Mesenchymal stem cell (in vitro differentiated cells and primary cell): Measurements from ENCODE around the gene MRGPRX3.

Experiments
- DNase-seq: peaks from one replicate; pipeline ENCODE4 v3.0.0-alpha.2; 2013
- H2AFZ ChIP-seq: one replicate; pipeline ENCODE4 v1.6.1; 2013; ENCODE audit warnings: low read depth, mild to moderate bottlenecking, control low read depth, inconsistent platforms, low read length, moderate library complexity
- H2AK5ac ChIP-seq: 2 replicates; pipeline ENCODE4 v1.6.1; 2013; ENCODE audit warnings: low read length, moderate library complexity, mild to moderate bottlenecking, inconsistent platforms; ENCODE audit not compliant: severe bottlenecking
- H2BK120ac ChIP-seq: one replicate; pipeline ENCODE4 v1.6.1; 2013; ENCODE audit warnings: low read depth, mild to moderate bottlenecking, inconsistent platforms, low read length, moderate library complexity
- H2BK12ac ChIP-seq, 2 experiments: one replicate each; pipeline ENCODE4 v1.6.1; 2013; ENCODE audit warnings: inconsistent platforms in 2 of 2, low read length in 2 of 2, mild to moderate bottlenecking in 2 of 2, moderate library complexity in 2 of 2, control low read depth in 1 of 2
- H2BK15ac ChIP-seq: one replicate; pipeline ENCODE4 v1.6.1; 2013; ENCODE audit warnings: mild to moderate bottlenecking, low read depth, inconsistent platforms; ENCODE audit not compliant: poor library complexity, severe bottlenecking
- H2BK5ac ChIP-seq: 2 replicates; pipeline ENCODE4 v1.6.1; 2013; ENCODE audit warnings: low read depth, mild to moderate bottlenecking, low read length, control low read depth, inconsistent platforms; ENCODE audit not compliant: poor library complexity, severe bottlenecking
- H3K14ac ChIP-seq, 2 experiments: one replicate each; pipeline ENCODE4 v1.6.1; 2013; ENCODE audit warnings: inconsistent platforms in 2 of 2, low read length in 2 of 2, control low read depth in 1 of 2, mild to moderate bottlenecking in 1 of 2, moderate library complexity in 1 of 2
- H3K18ac ChIP-seq, 2 experiments: one replicate each; pipeline ENCODE4 v1.6.1; 2013; ENCODE audit warnings: inconsistent platforms in 2 of 2, low read length in 2 of 2, control low read depth in 1 of 2, low read depth in 1 of 2, mild to moderate bottlenecking in 1 of 2
- H3K23ac ChIP-seq, 2 experiments: one replicate each; pipeline ENCODE4 v1.6.1; 2013; ENCODE audit warnings: inconsistent platforms in 2 of 2, low read length in 2 of 2, mild to moderate bottlenecking in 2 of 2, moderate library complexity in 2 of 2, control low read depth in 1 of 2
- H3K27ac ChIP-seq: 2 replicates; pipeline ENCODE4 v1.5.1; 2013; ENCODE audit warnings: mild to moderate bottlenecking, moderate library complexity, low read length, control low read depth, inconsistent platforms; ENCODE audit not compliant: poor library complexity, severe bottlenecking
- H3K27me3 ChIP-seq, 2 experiments: 2 replicates each; pipeline versions ENCODE4 v1.6.1 to v1.7.0; 2013; ENCODE audit warnings: low read length in 2 of 2, mild to moderate bottlenecking in 2 of 2, moderate library complexity in 2 of 2, control low read depth in 1 of 2, inconsistent platforms in 1 of 2; ENCODE audit not compliant: control insufficient read depth in 1 of 2, insufficient read depth in 1 of 2
- H3K36me3 ChIP-seq, 2 experiments: 2 replicates each; pipeline versions ENCODE4 v1.6.1 to v1.7.0; 2013; ENCODE audit warnings: low read length in 2 of 2, control low read depth in 1 of 2, inconsistent platforms in 1 of 2, low read depth in 1 of 2, mild to moderate bottlenecking in 1 of 2; ENCODE audit not compliant: insufficient read depth in 2 of 2, control insufficient read depth in 1 of 2
- H3K4ac ChIP-seq, 2 experiments: one replicate each; pipeline ENCODE4 v1.6.1; 2013; ENCODE audit warnings: inconsistent platforms in 2 of 2, low read length in 2 of 2, mild to moderate bottlenecking in 2 of 2, moderate library complexity in 2 of 2, control low read depth in 1 of 2, low read depth in 1 of 2
- H3K4me1 ChIP-seq: 2 replicates; pipeline ENCODE4 v1.6.1; 2013; ENCODE audit warnings: low read depth, low read length, control low read depth; ENCODE audit not compliant: control insufficient read depth, insufficient read depth
- H3K4me2 ChIP-seq: 2 replicates; pipeline ENCODE4 v1.6.1; 2013; ENCODE audit warnings: low read length, mild to moderate bottlenecking, inconsistent platforms; ENCODE audit not compliant: poor library complexity, severe bottlenecking
- H3K4me3 ChIP-seq, 2 experiments: 2 replicates each; pipeline versions ENCODE4 v1.5.1 to v1.7.0; 2013; ENCODE audit warnings: low read length in 2 of 2, mild to moderate bottlenecking in 2 of 2, control low read depth in 1 of 2, low read depth in 1 of 2; ENCODE audit not compliant: insufficient read depth in 1 of 2
- H3K79me1 ChIP-seq: replicated peaks from 2 replicates; pipeline ENCODE4 v1.6.1; 2013; ENCODE audit warnings: mild to moderate bottlenecking, control low read depth, low read length, inconsistent platforms; ENCODE audit not compliant: poor library complexity, severe bottlenecking
- H3K9ac ChIP-seq: 2 replicates; pipeline ENCODE4 v1.7.0; 2013; ENCODE audit warnings: mild to moderate bottlenecking, low read length, moderate library complexity
- H3K9me3 ChIP-seq: 2 replicates; pipeline ENCODE4 v1.7.0; 2013; ENCODE audit warnings: mild to moderate bottlenecking, low read length; ENCODE audit not compliant: control insufficient read depth
- H4K8ac ChIP-seq: one replicate; pipeline ENCODE4 v1.6.1; 2013; ENCODE audit warnings: inconsistent platforms, mild to moderate bottlenecking, low read length, moderate library complexity
- H4K91ac ChIP-seq: one replicate; pipeline ENCODE4 v1.6.1; 2013; ENCODE audit warnings: mild to moderate bottlenecking, low read length, inconsistent platforms
- WGBS: methylation state at CpG from one replicate; pipeline ENCODE4 v1.1.7; 2013; ENCODE audit warnings: mixed read lengths; 5-methylcytosine and 5-hydroxymethylcytosine counted together

MRGPRX3 gene

GRCh38 chr11:18145837-18146236, 13.5 kb downstream of the MRGPRX3 start:
- no peak overlapping the region for H3K18ac ChIP-seq
- DNase-seq, result no peak
- H3K79me1 ChIP-seq, result no peaks in the 10 kb centered on the region
- H3K4me1 ChIP-seq, result no peaks in the 10 kb centered on the region
- no peak overlapping the region for H2BK120ac ChIP-seq
- H4K91ac ChIP-seq, result no peak overlapping the region
- H2AFZ ChIP-seq, result no peak overlapping the region
- H3K27ac ChIP-seq, result no peak overlapping the region
- H3K9me3 ChIP-seq, result no peaks in the 10 kb centered on the region
- no peak overlapping the region for H4K8ac ChIP-seq
- H3K4ac ChIP-seq, result no peak overlapping the region
- no peak overlapping the region for H2BK15ac ChIP-seq
- 54% methylated on average over 3 of the region's 3 CpGs for WGBS
- H3K23ac ChIP-seq, result no peak overlapping the region
- H3K4me3 ChIP-seq, result no peak overlapping the region
- H3K4me2 ChIP-seq, result no peak overlapping the region
- H3K9ac ChIP-seq, result no peak overlapping the region
- H2AK5ac ChIP-seq, result no peak overlapping the region
- peaks cover 12 to 23% of the 10 kb centered on the region in 2 experiments for H3K27me3 ChIP-seq
- H3K36me3 ChIP-seq, result no peaks in the 10 kb centered on the region
- H2BK5ac ChIP-seq, result no peak overlapping the region
- H3K14ac ChIP-seq, result no peak overlapping the region
- no peak overlapping the region for H2BK12ac ChIP-seq

GRCh38 chr11:18151581-18151980, 19.2 kb downstream of the MRGPRX3 start:
- Histone ChIP-seq H2BK15ac (no peak overlapping the region), H3K4me3 (no peak overlapping the region), H3K79me1 (no peaks in the 10 kb centered on the region), H4K91ac (no peak overlapping the region), H4K8ac (no peak overlapping the region), H2AFZ (no peak overlapping the region), H3K18ac (no peak overlapping the region), H3K14ac (no peak overlapping the region), H3K36me3 (no peaks in the 10 kb centered on the region), H2BK12ac (no peak overlapping the region), H3K4me2 (no peak overlapping the region), H3K27me3 (peaks cover 31 to 48% of the 10 kb centered on the region in 2 experiments), H2BK120ac (no peak overlapping the region), H3K23ac (no peak overlapping the region), H3K9ac (no peak overlapping the region), H2AK5ac (no peak overlapping the region), H3K4ac (no peak overlapping the region), H3K27ac (no peak overlapping the region), H3K9me3 (no peaks in the 10 kb centered on the region), H3K4me1 (no peaks in the 10 kb centered on the region), H2BK5ac (no peak overlapping the region)
- 59% methylated on average over 3 of the region's 3 CpGs for WGBS
- no peak for DNase-seq

GRCh38 chr11:18168372-18168771, 36.0 kb downstream of the MRGPRX3 start:
- no peaks in the 10 kb centered on the region for H3K79me1 ChIP-seq
- no peak overlapping the region for H2BK15ac ChIP-seq
- no peaks in the 10 kb centered on the region for H3K4me1 ChIP-seq
- no peak overlapping the region for H3K14ac ChIP-seq
- no peak overlapping the region for H2BK5ac ChIP-seq
- DNase-seq, result no peak
- H4K8ac ChIP-seq, result no peak overlapping the region
- no peak overlapping the region for H3K9ac ChIP-seq
- H2AK5ac ChIP-seq, result no peak overlapping the region
- H2BK12ac ChIP-seq, result no peak overlapping the region
- H3K18ac ChIP-seq, result no peak overlapping the region
- H3K4me3 ChIP-seq, result no peak overlapping the region
- H3K27me3 ChIP-seq, result peaks cover 13 to 34% of the 10 kb centered on the region in 2 experiments
- H3K27ac ChIP-seq, result no peak overlapping the region
- no peak overlapping the region for H4K91ac ChIP-seq
- peaks cover 2% of the 10 kb centered on the region for H3K9me3 ChIP-seq
- no peak overlapping the region for H2AFZ ChIP-seq
- no peaks in the 10 kb centered on the region for H3K36me3 ChIP-seq
- H2BK120ac ChIP-seq, result no peak overlapping the region
- H3K4me2 ChIP-seq, result no peak overlapping the region
- no peak overlapping the region for H3K23ac ChIP-seq
- H3K4ac ChIP-seq, result no peak overlapping the region
- no CpG with 5 or more reads among the region's 1 CpG for WGBS

- Histone ChIP-seq H3K36me3 (no peaks in the 10 kb centered on the region), H3K18ac (no peak overlapping the region), H2AFZ (no peak overlapping the region), H3K4me3 (no peak overlapping the region), H2BK15ac (no peak overlapping the region), H3K23ac (no peak overlapping the region), H2BK12ac (no peak overlapping the region), H2BK120ac (no peak overlapping the region), H3K4me2 (no peak overlapping the region), H3K4me1 (no peaks in the 10 kb centered on the region), H4K91ac (no peak overlapping the region), H4K8ac (no peak overlapping the region), H3K9me3 (peaks cover 1% of the 10 kb centered on the region), H3K27ac (no peak overlapping the region), H3K9ac (no peak overlapping the region), H3K27me3 (peaks cover 18 to 62% of the 10 kb centered on the region in 2 experiments), H3K4ac (no peak overlapping the region), H2BK5ac (no peak overlapping the region), H3K79me1 (no peaks in the 10 kb centered on the region), H3K14ac (no peak overlapping the region), H2AK5ac (no peak overlapping the region)
- 76% methylated on average over 4 of the region's 4 CpGs for WGBS
- peak; percentile 14 for DNase-seq
These were observed 39.1 kb downstream of the MRGPRX3 start for GRCh38 chr11:18171377-18172000.
